ENCODE data around the gene CDT1. TPM values are rescaled to one million over a fixed set of nuclear protein-coding genes. Genes with fewer than 3 reads are reported as not detected.

Gene CDT1
- total RNA-seq, 3 donors from 2014 or later (not counting 1 experiment from before 2014, with no cell fraction given), result 2.2 to 3.8 (median 2.6) TPM

GRCh38 chr16:88848557-88848956, 45.0 kb downstream of the CDT1 start:
- intact Hi-C loops (cut with micrococcal nuclease), result no loop called here
- no peaks in the 10 kb centered on the region for H3K36me3 Mint-ChIP-seq
- H3K27ac Mint-ChIP-seq, result no peak overlapping the region
- H3K36me3 ChIP-seq (ENCODE audit: control insufficient read depth, insufficient read depth, low read length), result peaks cover 11% of the 10 kb centered on the region
- no peak for ATAC-seq
- no peaks in the 10 kb centered on the region for H3K27me3 ChIP-seq (ENCODE audit: control insufficient read depth, insufficient read depth, low read length)
- peaks cover 4% of the 10 kb centered on the region for H3K4me1 ChIP-seq (ENCODE audit: control insufficient read depth, insufficient read depth, low read length)
- no peak overlapping the region for H3K4me3 ChIP-seq (ENCODE audit: low read length)
- TF ChIP-seq CTCF (IDR thresholded peaks at IDR 0.05), result no peak
- H3K9me3 Mint-ChIP-seq, result no peaks in the 10 kb centered on the region
- H3K27me3 Mint-ChIP-seq (ENCODE audit: low read depth in 2 of 2), result no peaks in the 10 kb centered on the region
- no peak overlapping the region for H3K4me3 Mint-ChIP-seq
- WGBS (ENCODE audit: insufficient coverage), result 93% methylated on average over 21 of the region's 21 CpGs
- no peak overlapping the region for H3K27ac ChIP-seq (ENCODE audit: low read length)
- no peaks in the 10 kb centered on the region for H3K9me3 ChIP-seq (ENCODE audit: control insufficient read depth, insufficient read depth, low read length)
- H3K4me1 Mint-ChIP-seq, result peaks cover 7 to 9% of the 10 kb centered on the region in 2 donors
- no peak for DNase-seq

DNA sequence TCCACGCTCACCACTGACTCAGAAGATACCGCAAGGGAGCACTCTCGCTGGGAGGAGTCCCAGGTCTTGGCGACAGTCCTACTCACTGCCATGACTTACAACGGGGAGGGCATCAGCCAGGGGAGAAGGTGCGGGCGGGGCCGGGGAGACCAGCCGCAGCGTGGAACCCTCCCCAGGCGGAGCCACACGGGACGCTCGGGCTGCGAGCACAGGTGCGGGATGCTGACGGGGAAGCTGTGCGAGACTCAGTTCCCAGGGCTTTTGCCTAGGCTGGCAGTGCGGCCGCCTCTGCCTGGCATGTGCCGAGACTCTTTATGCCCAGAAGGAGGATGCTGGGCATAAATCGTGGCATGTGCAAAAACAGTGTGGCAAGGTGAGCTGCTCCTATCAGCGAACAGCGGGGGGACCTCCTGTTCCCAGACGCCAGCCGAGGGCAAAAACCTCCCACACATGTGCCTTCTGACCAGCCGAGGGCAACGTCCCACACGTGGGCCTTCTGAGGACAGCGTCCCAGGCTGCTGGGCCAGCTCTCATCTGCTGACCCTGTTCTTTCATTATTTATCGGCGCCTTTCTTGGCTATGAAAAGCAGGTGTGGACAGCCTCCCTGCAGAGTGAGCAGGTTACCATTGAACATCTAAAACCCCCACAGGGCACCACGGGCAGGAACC, 47.1 kb downstream of the CDT1 start:
- Histone ChIP-seq H3K27me3 (ENCODE audit: control insufficient read depth, insufficient read depth, low read length) (no peaks in the 10 kb centered on the region), H3K27ac (ENCODE audit: low read length) (no peak overlapping the region), H3K36me3 (ENCODE audit: control insufficient read depth, insufficient read depth, low read length) (peaks cover 11% of the 10 kb centered on the region), H3K4me1 (ENCODE audit: control insufficient read depth, insufficient read depth, low read length) (peaks cover 25% of the 10 kb centered on the region), H3K9me3 (ENCODE audit: control insufficient read depth, insufficient read depth, low read length) (no peaks in the 10 kb centered on the region), H3K4me3 (ENCODE audit: low read length) (no peak overlapping the region)
- intact Hi-C loops (cut with micrococcal nuclease), result no loop called here
- H3K4me1 Mint-ChIP-seq, result peaks cover 14 to 21% of the 10 kb centered on the region in 2 donors
- no peaks in the 10 kb centered on the region for H3K36me3 Mint-ChIP-seq
- 95% methylated on average over 33 of the region's 33 CpGs for WGBS (ENCODE audit: insufficient coverage)
- no peak for ATAC-seq
- no peak for DNase-seq
- no peak overlapping the region for H3K4me3 Mint-ChIP-seq
- no peaks in the 10 kb centered on the region for H3K9me3 Mint-ChIP-seq
- TF ChIP-seq CTCF (IDR thresholded peaks at IDR 0.05), result no peak
- H3K27me3 Mint-ChIP-seq (ENCODE audit: low read depth in 2 of 2), result no peaks in the 10 kb centered on the region
- no peak overlapping the region for H3K27ac Mint-ChIP-seq

DNA sequence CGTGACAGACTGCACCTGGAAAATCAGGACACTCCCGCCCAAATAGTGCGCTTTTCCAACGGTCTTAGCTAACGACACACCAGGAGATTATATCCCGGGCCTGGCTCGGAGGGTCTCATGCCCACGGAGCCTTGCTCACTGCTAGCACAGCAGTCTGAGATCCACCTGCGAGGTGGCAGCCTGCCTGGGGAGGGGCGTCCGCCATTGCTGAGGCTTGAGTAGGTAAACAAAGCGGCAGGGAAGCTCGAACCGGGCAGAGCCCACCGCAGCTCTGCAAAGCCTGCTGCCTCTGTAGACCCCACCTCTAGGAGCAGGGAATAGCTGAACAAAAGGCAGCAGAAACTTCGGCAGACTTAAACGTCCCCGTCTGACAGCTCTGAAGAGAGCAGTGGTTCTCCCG, 48.0 kb downstream of the CDT1 start:
- peaks cover 14 to 21% of the 10 kb centered on the region in 2 donors for H3K4me1 Mint-ChIP-seq
- H3K27ac ChIP-seq (ENCODE audit: low read length), result no peak overlapping the region
- no peaks in the 10 kb centered on the region for H3K9me3 ChIP-seq (ENCODE audit: control insufficient read depth, insufficient read depth, low read length)
- ATAC-seq (no peak), DNase-seq (no peak)
- TF ChIP-seq CTCF (IDR thresholded peaks at IDR 0.05), result no peak
- 96% methylated on average over 19 of the region's 19 CpGs for WGBS (ENCODE audit: insufficient coverage)
- H3K36me3 ChIP-seq (ENCODE audit: control insufficient read depth, insufficient read depth, low read length), result peaks cover 11% of the 10 kb centered on the region
- H3K36me3 Mint-ChIP-seq, result no peaks in the 10 kb centered on the region
- H3K4me3 Mint-ChIP-seq, result no peak overlapping the region
- intact Hi-C loops (cut with micrococcal nuclease), result no loop called here
- H3K9me3 Mint-ChIP-seq, result no peaks in the 10 kb centered on the region
- no peak overlapping the region for H3K27ac Mint-ChIP-seq
- no peaks in the 10 kb centered on the region for H3K27me3 Mint-ChIP-seq (ENCODE audit: low read depth in 2 of 2)
- peaks cover 32% of the 10 kb centered on the region for H3K4me1 ChIP-seq (ENCODE audit: control insufficient read depth, insufficient read depth, low read length)
- H3K4me3 ChIP-seq (ENCODE audit: low read length), result no peak overlapping the region
- no peaks in the 10 kb centered on the region for H3K27me3 ChIP-seq (ENCODE audit: control insufficient read depth, insufficient read depth, low read length)

All from natural killer cell (primary cell).